HCT116 (cell line): ENCODE measurements around the gene HOXC11. TPM values are rescaled to one million over a fixed set of nuclear protein-coding genes. Genes with fewer than 3 reads are reported as not detected.

Experiments
- ATAC-seq: fragments of 200-7000 bp; cut with Tn5 transposase; 2 replicates; pipeline ENCODE4 v1.9.1; 2020; ENCODE audit warnings: mild to moderate bottlenecking, moderate library complexity
- BruUV-seq: library from RNA; stranded (reverse); fragments of 400-500 nt; replicated peaks from 2 replicates; lab custom pipeline; 2021; lab: Mats Ljungman, UMichigan
- CTCF ChIA-PET: fragments of 300-600 bp; sonication (Branson Sonifier 250); formaldehyde crosslinking; loops from one replicate; lab custom pipeline; 2021; ENCODE audit warnings: antibody characterized with exemption; lab: Charles Lee
- POLR2A ChIA-PET: fragments of 300-600, 350-600 bp; sonication (Branson Sonifier 250); formaldehyde crosslinking; loops from one replicate; lab custom pipeline; 2021; ENCODE audit warnings: antibody characterized with exemption; lab: Charles Lee
- RAD21 ChIA-PET, 2 experiments: fragments of 300-600 bp; sonication (Branson Sonifier 250); formaldehyde crosslinking; loops; one replicate each; lab custom pipeline; 2023; ENCODE audit warnings: low total read pairs in 2 of 2; ENCODE audit not compliant: uncharacterized antibody in 2 of 2, unreplicated experiment in 2 of 2, low non-redundant PET in 1 of 2; lab: Charles Lee
- DNase-seq: peaks from one replicate; pipeline ENCODE4 v3.0.0-alpha.2; 2010; ENCODE audit warnings: low read depth, low spot score
- H2AFZ ChIP-seq: fragments of 200-600 bp; shearing (Covaris generic), sonication (generic); 2 replicates; pipeline ENCODE4 v1.6.1; 2017; ENCODE audit warnings: low read depth, mixed run types, mixed read lengths, antibody characterized with exemption, low read length; ENCODE audit not compliant: poor library complexity, severe bottlenecking
- H3K27ac ChIP-seq: 2 replicates; pipeline ENCODE4 v1.5.1; 2012; ENCODE audit warnings: low read depth, low read length
- H3K27me3 ChIP-seq: fragments of 200-600 bp; sonication (generic); 2 replicates; pipeline ENCODE4 v1.6.1; 2016; ENCODE audit warnings: mixed run types, low read length, mixed read lengths; ENCODE audit not compliant: insufficient read depth
- H3K36me3 ChIP-seq, 2 experiments: fragments of 200-500 bp in 1 of 2; fragments of 200-600 bp in 1 of 2; sonication (Bioruptor generic) in 1 of 2; sonication (generic) in 1 of 2; 2 replicates each; pipeline versions ENCODE4 v1.5.1 to v1.6.1; 2014 to 2016; ENCODE audit warnings: low read length in 2 of 2, inconsistent platforms in 1 of 2, mixed read lengths in 1 of 2, mixed run types in 1 of 2; ENCODE audit not compliant: insufficient read depth in 2 of 2, control insufficient read depth in 1 of 2
- H3K4me1 ChIP-seq, 2 experiments: fragments of 200-600 bp in 1 of 2; sonication (generic) in 1 of 2; 2 replicates each; pipeline versions ENCODE4 v1.5.1 to v1.6.1; 2012 to 2017; ENCODE audit warnings: low read length in 2 of 2, inconsistent platforms in 1 of 2, mild to moderate bottlenecking in 1 of 2, mixed read lengths in 1 of 2, mixed run types in 1 of 2, moderate library complexity in 1 of 2; ENCODE audit not compliant: insufficient read depth in 2 of 2, control insufficient read depth in 1 of 2
- H3K4me2 ChIP-seq: fragments of 200-600 bp; sonication (generic); 2 replicates; pipeline ENCODE4 v1.6.1; 2017; ENCODE audit warnings: mixed run types, low read length, mixed read lengths
- H3K4me3 ChIP-seq, 2 experiments: fragments of 200-600 bp in 1 of 2; sonication (generic) in 1 of 2; replicated peaks in 1 of 2; 2 replicates each; pipeline ENCODE4 v1.5.1; 2011 to 2016; ENCODE audit warnings: low read length in 2 of 2, control low read depth in 1 of 2, low read depth in 1 of 2, mild to moderate bottlenecking in 1 of 2, mixed read lengths in 1 of 2, mixed run types in 1 of 2
- H3K79me2 ChIP-seq: fragments of 200-600 bp; sonication (generic); 2 replicates; pipeline ENCODE4 v1.6.1; 2017; ENCODE audit warnings: mild to moderate bottlenecking, mixed run types, low read length, moderate library complexity, mixed read lengths; ENCODE audit not compliant: insufficient read depth
- H3K9ac ChIP-seq: fragments of 200-600 bp; sonication (generic); 2 replicates; pipeline ENCODE4 v1.6.1; 2016; ENCODE audit warnings: low read length, mixed read lengths
- H3K9me2 ChIP-seq: fragments of 200-600 bp; sonication (generic), shearing (Covaris generic); 2 replicates; pipeline ENCODE4 v1.6.1; 2017; ENCODE audit warnings: mixed run types, mild to moderate bottlenecking, moderate library complexity; ENCODE audit not compliant: insufficient read depth
- H3K9me3 ChIP-seq, 2 experiments: fragments of 200-500 bp in 1 of 2; fragments of 200-600 bp in 1 of 2; sonication (Bioruptor generic) in 1 of 2; sonication (generic) in 1 of 2; 2 replicates each; pipeline ENCODE4 v1.6.1; 2014 to 2017; ENCODE audit warnings: low read length in 2 of 2, mixed read lengths in 2 of 2, inconsistent platforms in 1 of 2, low read depth in 1 of 2, mild to moderate bottlenecking in 1 of 2, mixed run types in 1 of 2, moderate library complexity in 1 of 2; ENCODE audit not compliant: control insufficient read depth in 1 of 2, insufficient read depth in 1 of 2
- H4K20me1 ChIP-seq: fragments of 200-600 bp; sonication (generic), shearing (Covaris generic); 2 replicates; pipeline ENCODE4 v1.6.1; 2017; ENCODE audit warnings: mixed run types, mild to moderate bottlenecking, moderate library complexity; ENCODE audit not compliant: insufficient read depth
- FOSL1 ChIP-seq: IDR thresholded peaks from 2 replicates; pipeline ENCODE4 v1.6.1; 2012; ENCODE audit warnings: low read depth
- SP1 ChIP-seq: IDR thresholded peaks from 2 replicates; pipeline ENCODE4 v1.6.1; 2012; ENCODE audit warnings: low read depth
- intact Hi-C: fragments of 100-400 bp; cut with micrococcal nuclease; formaldehyde crosslinking; loops from 2 replicates; pipeline ENCODE4 v1.10.0; 2022
- total RNA-seq: library from RNA; stranded (reverse); gene quantifications from one replicate; pipeline ENCODE4 v1.2.1, GENCODE V29; 2021; ENCODE audit not compliant: unreplicated experiment
- TF ChIP-seq, protein P1 (sequence below), 3 experiments: fragments of 200-600 bp in 1 of 3; sonication (generic) in 1 of 3; IDR thresholded peaks in 2 of 3; conservative IDR thresholded peaks in 1 of 3; 2 replicates each; pipeline ENCODE4 v1.5.1; 2012 to 2017; ENCODE audit warnings: low read depth in 2 of 3, low read length in 2 of 3, antibody characterized with exemption in 1 of 3, borderline replicate concordance in 1 of 3, control low read depth in 1 of 3, mild to moderate bottlenecking in 1 of 3, mixed read lengths in 1 of 3, mixed run types in 1 of 3, moderate library complexity in 1 of 3; ENCODE audit not compliant: insufficient read depth in 1 of 3

Gene HOXC11
- total RNA-seq, 1 experiment from 2014 or later, result 0.22 TPM

DNA sequence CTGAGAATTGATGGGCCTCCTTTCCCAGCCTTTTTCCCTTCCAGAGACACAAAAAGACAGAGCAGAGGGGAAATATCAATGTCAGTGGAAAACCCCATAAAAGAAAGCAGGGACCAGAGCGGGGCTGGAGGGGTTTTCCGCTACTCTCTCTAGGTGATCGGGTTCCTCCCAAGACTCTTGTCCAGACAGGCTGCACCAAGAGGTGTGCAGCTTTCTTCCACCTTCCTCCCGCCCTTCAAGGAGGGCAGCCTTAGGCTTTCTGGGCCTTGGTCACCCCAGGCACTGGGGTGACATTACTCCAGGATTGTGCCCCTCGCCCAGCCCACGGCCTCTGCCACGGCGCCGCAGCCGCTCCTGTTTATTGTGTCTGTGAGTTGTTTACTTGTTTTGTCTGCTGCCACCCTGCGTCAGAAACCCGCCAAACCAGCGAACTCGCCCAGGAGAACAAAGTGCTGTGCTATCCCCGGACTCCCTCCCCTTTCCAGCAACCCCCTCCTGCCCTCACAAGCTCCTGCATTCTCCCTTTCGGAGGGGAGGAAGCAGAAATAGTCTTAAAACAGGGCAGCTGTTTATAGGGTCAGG lies 48.6 kb downstream of the HOXC11 start:
- H3K4me1 ChIP-seq, result peaks cover 18 to 33% of the 10 kb centered on the region in 2 experiments; a peak in 3 of 4 replicates
- no peaks in the 10 kb centered on the region for H3K27me3 ChIP-seq
- no peaks in the 10 kb centered on the region for H3K9me2 ChIP-seq
- TF ChIP-seq, protein P1, sequence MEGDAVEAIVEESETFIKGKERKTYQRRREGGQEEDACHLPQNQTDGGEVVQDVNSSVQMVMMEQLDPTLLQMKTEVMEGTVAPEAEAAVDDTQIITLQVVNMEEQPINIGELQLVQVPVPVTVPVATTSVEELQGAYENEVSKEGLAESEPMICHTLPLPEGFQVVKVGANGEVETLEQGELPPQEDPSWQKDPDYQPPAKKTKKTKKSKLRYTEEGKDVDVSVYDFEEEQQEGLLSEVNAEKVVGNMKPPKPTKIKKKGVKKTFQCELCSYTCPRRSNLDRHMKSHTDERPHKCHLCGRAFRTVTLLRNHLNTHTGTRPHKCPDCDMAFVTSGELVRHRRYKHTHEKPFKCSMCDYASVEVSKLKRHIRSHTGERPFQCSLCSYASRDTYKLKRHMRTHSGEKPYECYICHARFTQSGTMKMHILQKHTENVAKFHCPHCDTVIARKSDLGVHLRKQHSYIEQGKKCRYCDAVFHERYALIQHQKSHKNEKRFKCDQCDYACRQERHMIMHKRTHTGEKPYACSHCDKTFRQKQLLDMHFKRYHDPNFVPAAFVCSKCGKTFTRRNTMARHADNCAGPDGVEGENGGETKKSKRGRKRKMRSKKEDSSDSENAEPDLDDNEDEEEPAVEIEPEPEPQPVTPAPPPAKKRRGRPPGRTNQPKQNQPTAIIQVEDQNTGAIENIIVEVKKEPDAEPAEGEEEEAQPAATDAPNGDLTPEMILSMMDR (IDR thresholded peaks at IDR 0.05 in 2 of 3, conservative IDR thresholded peaks at IDR 0.05 in 1 of 3; ENCODE audit: borderline replicate concordance in 1 of 3, insufficient read depth in 1 of 3, low read depth in 2 of 3, low read length in 2 of 3), result peak; percentile 33 to 45 (median 40); a peak in 4 of 6 replicates
- TF ChIP-seq FOSL1, result no peak
- TF ChIP-seq SP1, result no peak
- peak overlapping the region; percentile 59 for H3K4me2 ChIP-seq
- POLR2A ChIA-PET, result no interaction called here
- no peak; the same call in 1 of the 2 replicates for ATAC-seq
- H3K79me2 ChIP-seq, result no peaks in the 10 kb centered on the region
- H3K9ac ChIP-seq, result peak overlapping the region; percentile 33
- H3K36me3 ChIP-seq, result no peaks in the 10 kb centered on the region
- no peak overlapping the region for H2AFZ ChIP-seq
- BruUV-seq, result no TSS peak
- DNase-seq, result no peak
- no peaks in the 10 kb centered on the region for H3K9me3 ChIP-seq
- CTCF ChIA-PET, result interaction anchor here (0.7 to 5.3 kb wide), 2 partner anchors 11 to 319 kb away, joined by 3 to 38 read pairs; partner anchors contain the start of gene HOXC5
- no peaks in the 10 kb centered on the region for H4K20me1 ChIP-seq
- peak overlapping the region in 1 of 2 experiments; percentile 13; a peak in 1 of 4 replicates for H3K4me3 ChIP-seq
- RAD21 ChIA-PET, result interaction anchor here in 1 of 2 experiments (0.6 kb wide), 1 partner anchor 11 kb away, joined by 3 read pairs; no protein-coding TSS in a partner anchor
- no peak overlapping the region for H3K27ac ChIP-seq
- intact Hi-C loops, result no loop called here
